ENCODE data around the gene ABCA13. TPM values are rescaled to one million over a fixed set of nuclear protein-coding genes. Genes with fewer than 3 reads are reported as not detected.

Gene ABCA13
- total RNA-seq, 1 donor from 2014 or later = not detected

DNA sequence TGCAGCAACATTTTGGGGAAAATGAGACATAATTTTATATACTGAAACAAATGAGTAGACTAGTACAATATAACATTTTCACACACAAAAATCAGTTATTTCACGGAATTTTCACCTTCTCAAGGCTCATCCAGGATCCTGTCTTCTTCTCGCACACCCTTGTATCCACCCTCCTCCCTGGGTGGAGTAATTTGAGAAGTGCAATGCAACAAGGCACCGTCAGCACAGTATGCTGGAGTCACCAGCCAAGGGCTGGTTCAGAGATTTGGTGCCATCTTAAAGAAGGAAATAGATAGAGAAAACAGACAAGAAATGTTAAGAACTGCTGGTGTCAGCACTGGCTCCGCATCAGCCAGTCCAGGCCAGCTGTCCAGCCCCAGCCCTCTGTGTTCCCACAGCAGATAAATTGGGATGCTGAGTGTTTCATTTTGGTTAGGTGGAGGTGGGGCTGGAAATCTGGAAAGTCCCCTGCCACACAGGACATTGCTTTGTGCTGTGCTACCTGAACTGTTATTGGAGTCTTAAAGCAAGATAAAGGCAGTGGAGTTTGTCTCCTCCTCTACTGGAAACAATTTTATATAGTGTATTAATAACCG is 176.1 kb downstream of the ABCA13 start:
- Histone ChIP-seq H3K36me3 (no peaks in the 10 kb centered on the region), H3K4me1 (no peaks in the 10 kb centered on the region), H3K27ac (replicated peaks) (no peak overlapping the region), H3K9me3 (replicated peaks) (no peaks in the 10 kb centered on the region), H3K27me3 (ENCODE audit: low read depth) (no peaks in the 10 kb centered on the region), H3K4me3 (no peak overlapping the region)
- DNase-seq = no peak
- intact Hi-C loops (cut with micrococcal nuclease) = no loop called here
- TF ChIP-seq, protein P1, sequence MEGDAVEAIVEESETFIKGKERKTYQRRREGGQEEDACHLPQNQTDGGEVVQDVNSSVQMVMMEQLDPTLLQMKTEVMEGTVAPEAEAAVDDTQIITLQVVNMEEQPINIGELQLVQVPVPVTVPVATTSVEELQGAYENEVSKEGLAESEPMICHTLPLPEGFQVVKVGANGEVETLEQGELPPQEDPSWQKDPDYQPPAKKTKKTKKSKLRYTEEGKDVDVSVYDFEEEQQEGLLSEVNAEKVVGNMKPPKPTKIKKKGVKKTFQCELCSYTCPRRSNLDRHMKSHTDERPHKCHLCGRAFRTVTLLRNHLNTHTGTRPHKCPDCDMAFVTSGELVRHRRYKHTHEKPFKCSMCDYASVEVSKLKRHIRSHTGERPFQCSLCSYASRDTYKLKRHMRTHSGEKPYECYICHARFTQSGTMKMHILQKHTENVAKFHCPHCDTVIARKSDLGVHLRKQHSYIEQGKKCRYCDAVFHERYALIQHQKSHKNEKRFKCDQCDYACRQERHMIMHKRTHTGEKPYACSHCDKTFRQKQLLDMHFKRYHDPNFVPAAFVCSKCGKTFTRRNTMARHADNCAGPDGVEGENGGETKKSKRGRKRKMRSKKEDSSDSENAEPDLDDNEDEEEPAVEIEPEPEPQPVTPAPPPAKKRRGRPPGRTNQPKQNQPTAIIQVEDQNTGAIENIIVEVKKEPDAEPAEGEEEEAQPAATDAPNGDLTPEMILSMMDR (IDR thresholded peaks at IDR 0.05; ENCODE audit: borderline replicate concordance) = no peak

- Histone ChIP-seq H3K4me1 (no peaks in the 10 kb centered on the region), H3K27me3 (ENCODE audit: low read depth) (no peaks in the 10 kb centered on the region), H3K4me3 (no peak overlapping the region), H3K36me3 (no peaks in the 10 kb centered on the region), H3K9me3 (replicated peaks) (no peaks in the 10 kb centered on the region), H3K27ac (replicated peaks) (no peak overlapping the region)
- TF ChIP-seq, protein P1 (IDR thresholded peaks at IDR 0.05; ENCODE audit: borderline replicate concordance) = no peak
- intact Hi-C loops (cut with micrococcal nuclease) = no loop called here
- DNase-seq = no peak
Measured at GRCh38 chr7:48350515-48350914, 179.3 kb downstream of the ABCA13 start.

- Histone ChIP-seq H3K27ac (replicated peaks) (no peak overlapping the region), H3K4me3 (no peak overlapping the region), H3K9me3 (replicated peaks) (no peaks in the 10 kb centered on the region), H3K36me3 (no peaks in the 10 kb centered on the region), H3K27me3 (ENCODE audit: low read depth) (no peaks in the 10 kb centered on the region), H3K4me1 (no peaks in the 10 kb centered on the region)
- TF ChIP-seq, protein P1 (IDR thresholded peaks at IDR 0.05; ENCODE audit: borderline replicate concordance) = no peak
- intact Hi-C loops (cut with micrococcal nuclease) = no loop called here
- DNase-seq = no peak
Measured at GRCh38 chr7:48351900-48352299, 180.6 kb downstream of the ABCA13 start.

DNA sequence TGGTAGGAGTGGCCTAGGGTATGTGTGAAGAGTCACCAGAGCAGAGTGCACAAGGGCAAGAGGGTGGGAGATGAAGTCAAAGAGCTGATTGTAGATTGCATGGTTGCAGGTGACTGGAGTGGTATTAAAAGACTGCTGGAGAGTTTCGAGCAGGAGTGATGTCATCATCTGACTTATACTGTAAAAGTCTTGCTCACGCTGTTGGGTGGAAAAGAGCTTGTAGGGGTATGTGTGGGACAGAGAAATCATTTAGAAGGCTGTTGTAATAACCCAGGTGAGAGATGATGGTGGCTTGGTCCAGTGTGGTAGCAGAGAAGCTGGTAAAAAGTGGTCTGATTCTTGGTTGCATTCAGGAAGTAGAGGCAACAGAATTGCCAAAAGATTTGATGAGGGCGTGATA is 184.1 kb downstream of the ABCA13 start:
- H3K27me3 ChIP-seq (ENCODE audit: low read depth) = no peaks in the 10 kb centered on the region
- intact Hi-C loops (cut with micrococcal nuclease) = no loop called here
- no peaks in the 10 kb centered on the region for H3K9me3 ChIP-seq (replicated peaks)
- H3K36me3 ChIP-seq = no peaks in the 10 kb centered on the region
- TF ChIP-seq, protein P1 (IDR thresholded peaks at IDR 0.05; ENCODE audit: borderline replicate concordance) = no peak
- no peak overlapping the region for H3K4me3 ChIP-seq
- H3K27ac ChIP-seq (replicated peaks) = no peak overlapping the region
- DNase-seq = no peak
- no peaks in the 10 kb centered on the region for H3K4me1 ChIP-seq

- Histone ChIP-seq H3K4me1 (no peaks in the 10 kb centered on the region), H3K27me3 (ENCODE audit: low read depth) (no peaks in the 10 kb centered on the region), H3K36me3 (no peaks in the 10 kb centered on the region), H3K9me3 (replicated peaks) (no peaks in the 10 kb centered on the region), H3K27ac (replicated peaks) (no peak overlapping the region), H3K4me3 (no peak overlapping the region)
- intact Hi-C loops (cut with micrococcal nuclease) = no loop called here
- no peak for DNase-seq
- TF ChIP-seq, protein P1 (IDR thresholded peaks at IDR 0.05; ENCODE audit: borderline replicate concordance) = no peak
Measured at GRCh38 chr7:48360574-48360973, 189.3 kb downstream of the ABCA13 start.

Measured in left ventricle myocardium inferior (tissue), 1 donor.